ENCODE results near the gene GHDC.
"Not testable (repeated sequence)": the region's sequence is repeated elsewhere in the genome, so short reads cannot be mapped to it uniquely, and the experiment has no call there.

Gene GHDC, protein sequence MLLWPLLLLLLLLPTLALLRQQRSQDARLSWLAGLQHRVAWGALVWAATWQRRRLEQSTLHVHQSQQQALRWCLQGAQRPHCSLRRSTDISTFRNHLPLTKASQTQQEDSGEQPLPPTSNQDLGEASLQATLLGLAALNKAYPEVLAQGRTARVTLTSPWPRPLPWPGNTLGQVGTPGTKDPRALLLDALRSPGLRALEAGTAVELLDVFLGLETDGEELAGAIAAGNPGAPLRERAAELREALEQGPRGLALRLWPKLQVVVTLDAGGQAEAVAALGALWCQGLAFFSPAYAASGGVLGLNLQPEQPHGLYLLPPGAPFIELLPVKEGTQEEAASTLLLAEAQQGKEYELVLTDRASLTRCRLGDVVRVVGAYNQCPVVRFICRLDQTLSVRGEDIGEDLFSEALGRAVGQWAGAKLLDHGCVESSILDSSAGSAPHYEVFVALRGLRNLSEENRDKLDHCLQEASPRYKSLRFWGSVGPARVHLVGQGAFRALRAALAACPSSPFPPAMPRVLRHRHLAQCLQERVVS

DNA sequence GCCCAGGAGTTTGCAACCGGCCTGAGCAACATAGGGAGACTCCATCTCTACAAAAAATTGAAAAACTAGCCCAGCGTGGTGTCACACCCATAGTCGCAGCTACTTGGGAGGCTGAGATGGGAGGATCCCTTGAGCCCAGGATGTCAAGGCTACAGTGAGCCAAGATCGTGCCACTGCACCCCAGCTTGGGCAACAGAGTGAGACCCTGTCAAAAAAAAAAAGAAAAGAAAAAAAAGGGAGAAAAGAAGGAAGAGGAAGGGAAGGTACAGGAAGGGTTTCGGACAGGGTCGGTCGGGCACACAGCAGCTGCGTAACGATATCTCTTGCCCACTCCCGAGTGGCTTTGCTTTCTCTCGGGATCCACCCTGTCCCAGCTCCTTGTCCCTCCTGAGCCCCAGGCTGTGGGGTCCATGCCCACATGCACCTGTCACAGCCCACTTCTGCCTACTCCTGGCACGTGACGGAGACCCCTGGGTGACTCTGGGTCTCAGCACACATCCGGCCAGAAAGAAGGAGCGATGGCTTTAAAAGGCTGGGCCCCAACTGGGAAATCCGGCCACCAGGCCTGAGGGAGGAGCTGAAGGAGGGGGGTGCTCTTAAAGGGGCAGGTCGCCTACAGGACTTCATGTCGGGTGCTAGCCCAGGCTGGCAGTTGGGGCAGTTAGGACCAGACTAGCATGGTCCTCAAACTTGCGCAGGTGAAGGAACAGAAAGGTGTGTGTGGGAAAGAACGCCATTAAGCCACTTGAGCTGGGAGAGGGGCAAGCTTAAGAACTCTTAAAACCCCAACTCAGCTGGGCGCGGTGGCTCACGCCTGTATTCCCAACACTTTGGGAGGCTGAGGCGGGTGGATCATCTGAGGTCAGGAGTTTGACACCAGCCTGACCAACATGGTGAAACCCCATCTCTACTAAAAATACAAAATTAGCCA, at the start of gene GHDC:
TSS of gene GHDC (minus strand) at position 526 of the 931 bp plus-strand sequence. CDS start 913 bp downstream, outside the sequence.
- peak; percentile 65 to 78 for DNase-seq
- H3K27ac Mint-ChIP-seq: peak within 1 kb of the TSS; percentile 94 to 97

DNA sequence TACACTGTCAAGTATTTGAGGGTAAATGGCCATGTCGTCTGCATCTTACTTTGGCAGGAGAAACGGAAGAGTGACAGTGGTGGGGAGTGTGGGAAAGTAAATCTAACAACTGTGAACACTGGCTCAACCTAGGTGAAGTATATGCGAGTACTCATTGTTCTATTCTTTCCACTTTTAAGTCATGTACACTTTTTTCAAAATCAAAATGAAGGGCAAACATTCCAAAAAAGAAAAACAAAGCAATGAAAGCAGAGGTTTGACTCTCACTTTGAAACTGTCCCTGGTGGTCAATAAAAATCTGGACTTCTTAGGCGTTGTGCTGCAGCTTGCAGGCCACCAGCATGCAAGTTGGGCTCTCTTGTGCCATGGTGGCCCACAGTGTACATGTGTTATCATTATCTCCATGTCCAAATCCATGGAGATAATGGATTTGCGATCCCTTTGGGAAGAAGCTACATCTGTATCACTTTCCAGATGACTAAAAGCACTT, 49.2 kb upstream of the GHDC start:
- peaks cover 52% of the 10 kb centered on the region for H3K4me1 Mint-ChIP-seq
- H3K27ac Mint-ChIP-seq: no peak overlapping the region
- H3K27me3 Mint-ChIP-seq: no peaks in the 10 kb centered on the region
- no peak for DNase-seq
- H3K9me3 Mint-ChIP-seq: no peaks in the 10 kb centered on the region
- no peak for ATAC-seq
- no peak overlapping the region for H3K4me3 Mint-ChIP-seq

More for the DNA sequence above, at the start of gene GHDC:
- peak; percentile 97 for ATAC-seq
- H3K4me3 Mint-ChIP-seq: peak within 1 kb of the TSS; percentile 89 to 93
- H3K4me1 Mint-ChIP-seq: peaks cover 29% of the 10 kb centered on the region
- H3K27me3 Mint-ChIP-seq: no peaks in the 10 kb centered on the region
- H3K9me3 Mint-ChIP-seq: no peaks in the 10 kb centered on the region

DNA sequence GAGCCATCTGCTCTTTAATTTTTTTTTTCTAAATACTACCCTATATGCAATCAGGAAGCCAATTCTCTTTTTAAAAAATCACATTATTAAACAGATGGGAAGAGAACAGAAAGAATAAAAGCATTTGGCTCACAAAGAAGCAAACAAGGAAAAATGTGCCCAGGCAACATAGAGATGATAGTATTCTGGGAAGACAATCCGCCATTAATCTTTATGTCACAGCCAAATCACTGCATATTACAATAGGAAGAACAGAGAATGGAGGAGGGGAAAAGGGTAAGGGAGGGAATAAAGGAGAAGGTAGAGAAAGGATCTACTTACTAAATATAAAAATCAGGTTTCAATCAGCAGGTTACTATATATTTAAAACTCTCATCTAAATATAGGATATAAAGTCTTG, 47.6 kb upstream of the GHDC start:
- no peaks in the 10 kb centered on the region for H3K9me3 Mint-ChIP-seq
- H3K27me3 Mint-ChIP-seq: no peaks in the 10 kb centered on the region
- peak overlapping the region in 1 of 2 donors; percentile 48 for H3K27ac Mint-ChIP-seq
- H3K4me1 Mint-ChIP-seq: peaks cover 37% of the 10 kb centered on the region
- H3K4me3 Mint-ChIP-seq: no peak overlapping the region
- ATAC-seq: no peak
- no peak for DNase-seq

DNA sequence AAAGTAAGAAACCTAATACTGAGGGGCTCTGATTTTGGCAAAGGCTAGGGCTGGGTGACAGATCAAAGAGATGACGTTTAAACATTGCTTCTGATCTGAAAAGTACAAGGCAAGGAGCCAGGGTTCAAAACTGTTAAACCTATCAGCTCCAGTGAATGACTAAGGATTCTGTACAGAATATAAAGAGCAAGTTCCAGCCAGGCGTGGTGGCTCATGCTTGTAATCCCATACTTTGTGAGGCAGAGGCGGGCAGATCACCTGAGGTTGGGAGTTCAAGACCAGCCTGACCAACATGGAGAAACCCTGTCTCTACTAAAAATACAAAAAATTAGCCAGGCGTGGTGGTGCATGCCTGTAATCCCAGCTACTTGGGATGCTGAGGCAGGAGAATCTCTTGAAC, 46.6 kb upstream of the GHDC start:
- not testable (repeated sequence) for H3K27ac Mint-ChIP-seq, DNase-seq, H3K27me3 Mint-ChIP-seq, H3K4me3 Mint-ChIP-seq, ATAC-seq, H3K9me3 Mint-ChIP-seq
- H3K4me1 Mint-ChIP-seq: peaks cover 32% of the 10 kb centered on the region

DNA sequence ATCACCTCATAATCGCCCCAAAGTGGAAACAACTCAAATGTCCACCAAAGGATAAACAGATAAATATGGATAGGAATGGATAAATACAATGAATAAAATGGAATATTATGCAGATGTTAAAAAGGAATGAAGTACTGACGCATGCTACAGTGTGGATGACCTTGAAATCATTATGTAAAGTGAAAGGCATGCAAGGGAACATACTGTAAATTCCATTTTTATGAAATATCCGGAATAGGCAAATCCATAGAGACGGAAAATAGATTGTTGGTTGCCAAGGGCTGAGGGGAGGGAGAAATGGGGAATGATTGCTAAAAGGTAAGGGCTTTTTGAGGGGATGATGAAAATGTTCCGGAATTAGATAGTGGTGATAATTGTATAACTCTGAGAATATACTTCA, 45.9 kb upstream of the GHDC start:
- ATAC-seq: no peak
- H3K4me1 Mint-ChIP-seq: peaks cover 36% of the 10 kb centered on the region

DNA sequence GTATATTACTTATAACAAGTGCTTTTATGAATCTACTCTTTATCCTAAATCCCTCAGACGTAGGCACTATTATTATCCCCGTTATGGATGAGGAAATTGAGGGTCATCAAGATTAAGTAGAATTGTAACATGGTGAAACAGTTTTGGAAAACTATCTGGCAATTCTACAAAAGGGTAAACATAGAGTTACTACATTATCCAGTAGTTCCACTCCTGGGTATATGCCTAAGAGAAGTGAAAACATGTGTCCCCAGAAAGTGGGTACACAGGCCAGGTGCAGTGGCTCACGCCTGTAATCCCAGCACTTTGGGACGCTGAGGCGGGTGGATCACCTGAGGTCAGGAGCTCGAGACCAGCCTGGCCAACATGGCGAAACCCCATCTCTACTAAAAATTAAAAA, 45.3 kb upstream of the GHDC start:
- not testable (repeated sequence) for H3K9me3 Mint-ChIP-seq, H3K27me3 Mint-ChIP-seq, H3K4me3 Mint-ChIP-seq, DNase-seq, ATAC-seq
- Mint-ChIP-seq H3K27ac (peak overlapping the region in 1 of 2 donors; percentile 25), H3K4me1 (peaks cover 39% of the 10 kb centered on the region)

More for the DNA sequence above, 45.9 kb upstream of the GHDC start:
- Mint-ChIP-seq H3K9me3 (no peaks in the 10 kb centered on the region), H3K27ac (no peak overlapping the region), H3K4me3 (no peak overlapping the region), H3K27me3 (no peaks in the 10 kb centered on the region)
- no peak for DNase-seq

DNA sequence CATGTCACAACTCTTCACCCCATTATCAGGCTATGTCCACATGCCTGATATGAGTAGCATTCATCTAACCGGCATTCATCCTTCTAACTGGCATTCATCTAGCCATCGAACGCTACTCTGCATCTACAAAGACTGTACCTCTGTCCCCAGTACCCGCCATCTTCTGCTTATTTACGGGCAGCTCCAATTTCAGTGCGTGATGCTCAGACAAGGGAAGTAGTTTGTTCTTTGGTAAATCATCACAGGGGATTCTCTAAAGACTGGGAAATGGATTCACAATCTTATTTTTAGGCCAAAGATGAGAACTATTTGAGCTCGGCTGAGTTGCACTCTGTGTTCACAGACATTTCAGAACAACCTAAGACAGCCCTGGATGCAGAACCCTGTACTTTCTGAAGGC, 42.5 kb upstream of the GHDC start:
- Mint-ChIP-seq H3K27ac (no peak overlapping the region), H3K9me3 (no peaks in the 10 kb centered on the region), H3K4me1 (peaks cover 38% of the 10 kb centered on the region), H3K27me3 (no peaks in the 10 kb centered on the region), H3K4me3 (no peak overlapping the region)
- DNase-seq (no peak), ATAC-seq (no peak)

DNA sequence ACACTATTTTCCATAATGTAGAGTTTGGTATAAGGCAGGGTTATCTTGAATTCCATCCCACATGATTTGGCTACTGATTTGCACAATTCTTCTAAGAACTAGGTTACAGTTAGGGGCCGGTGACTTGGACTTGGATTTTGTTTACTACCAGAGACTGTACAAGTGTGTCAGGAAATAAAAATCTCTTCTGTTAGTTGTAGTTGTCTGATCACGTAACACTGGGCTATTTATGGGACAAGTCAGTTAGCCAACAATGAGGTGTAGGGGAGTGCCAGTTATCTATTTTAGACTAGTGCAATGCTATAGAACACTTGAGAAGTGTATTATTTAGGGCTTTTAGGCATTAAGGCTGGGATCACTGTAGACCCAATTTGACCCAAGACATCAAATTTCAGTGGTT, 39.7 kb upstream of the GHDC start:
- peaks cover 25% of the 10 kb centered on the region for H3K4me1 Mint-ChIP-seq
- H3K27ac Mint-ChIP-seq: no peak overlapping the region
- ATAC-seq: no peak
- DNase-seq: no peak
- no peaks in the 10 kb centered on the region for H3K9me3 Mint-ChIP-seq
- H3K27me3 Mint-ChIP-seq: no peaks in the 10 kb centered on the region
- no peak overlapping the region for H3K4me3 Mint-ChIP-seq

DNA sequence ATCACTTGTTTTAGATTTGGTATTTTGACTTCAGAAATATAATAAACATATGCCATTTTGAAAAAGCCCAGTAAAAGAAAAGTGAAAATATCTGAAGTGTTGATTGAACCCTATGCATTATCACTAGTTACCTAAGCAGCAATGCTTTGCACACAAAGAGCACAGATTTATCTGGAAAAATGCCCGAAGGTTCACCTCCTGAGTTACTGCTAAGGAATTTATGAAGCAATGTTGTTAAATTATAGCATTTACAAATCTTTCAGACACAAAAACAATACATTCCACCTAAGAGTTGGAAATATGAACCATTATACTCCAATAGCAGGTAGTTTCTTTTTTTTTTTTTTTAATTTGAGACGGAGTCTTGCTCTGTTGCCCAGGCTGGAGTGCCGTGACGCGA, 38.9 kb upstream of the GHDC start:
- H3K27me3 Mint-ChIP-seq: no peaks in the 10 kb centered on the region
- H3K27ac Mint-ChIP-seq: no peak overlapping the region
- peaks cover 30% of the 10 kb centered on the region for H3K4me1 Mint-ChIP-seq
- no peak for DNase-seq
- no peak overlapping the region for H3K4me3 Mint-ChIP-seq
- no peaks in the 10 kb centered on the region for H3K9me3 Mint-ChIP-seq
- no peak for ATAC-seq

DNA sequence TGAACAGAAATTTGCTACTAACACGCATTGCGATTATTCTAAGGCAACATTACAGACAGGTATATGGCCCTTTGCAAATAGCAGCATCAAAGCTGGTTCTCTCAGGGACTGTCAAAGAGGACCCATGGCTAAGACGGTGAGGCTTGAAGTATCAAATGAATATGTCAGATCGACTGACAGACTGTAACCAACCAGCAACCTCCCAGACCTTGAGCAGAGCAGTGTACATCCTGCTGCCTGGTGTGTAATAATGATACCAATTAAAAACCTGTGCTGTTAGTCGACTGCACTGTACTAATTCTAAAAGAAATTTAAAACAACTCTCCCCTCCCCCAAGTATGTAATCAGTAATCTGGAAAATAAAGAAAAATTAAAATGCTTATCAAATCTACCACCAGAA, 35.9 kb upstream of the GHDC start:
- no peaks in the 10 kb centered on the region for H3K27me3 Mint-ChIP-seq
- DNase-seq: no peak
- no peak overlapping the region for H3K4me3 Mint-ChIP-seq
- no peaks in the 10 kb centered on the region for H3K9me3 Mint-ChIP-seq
- H3K27ac Mint-ChIP-seq: no peak overlapping the region
- peak; percentile 59 for ATAC-seq
- peaks cover 29% of the 10 kb centered on the region for H3K4me1 Mint-ChIP-seq

DNA sequence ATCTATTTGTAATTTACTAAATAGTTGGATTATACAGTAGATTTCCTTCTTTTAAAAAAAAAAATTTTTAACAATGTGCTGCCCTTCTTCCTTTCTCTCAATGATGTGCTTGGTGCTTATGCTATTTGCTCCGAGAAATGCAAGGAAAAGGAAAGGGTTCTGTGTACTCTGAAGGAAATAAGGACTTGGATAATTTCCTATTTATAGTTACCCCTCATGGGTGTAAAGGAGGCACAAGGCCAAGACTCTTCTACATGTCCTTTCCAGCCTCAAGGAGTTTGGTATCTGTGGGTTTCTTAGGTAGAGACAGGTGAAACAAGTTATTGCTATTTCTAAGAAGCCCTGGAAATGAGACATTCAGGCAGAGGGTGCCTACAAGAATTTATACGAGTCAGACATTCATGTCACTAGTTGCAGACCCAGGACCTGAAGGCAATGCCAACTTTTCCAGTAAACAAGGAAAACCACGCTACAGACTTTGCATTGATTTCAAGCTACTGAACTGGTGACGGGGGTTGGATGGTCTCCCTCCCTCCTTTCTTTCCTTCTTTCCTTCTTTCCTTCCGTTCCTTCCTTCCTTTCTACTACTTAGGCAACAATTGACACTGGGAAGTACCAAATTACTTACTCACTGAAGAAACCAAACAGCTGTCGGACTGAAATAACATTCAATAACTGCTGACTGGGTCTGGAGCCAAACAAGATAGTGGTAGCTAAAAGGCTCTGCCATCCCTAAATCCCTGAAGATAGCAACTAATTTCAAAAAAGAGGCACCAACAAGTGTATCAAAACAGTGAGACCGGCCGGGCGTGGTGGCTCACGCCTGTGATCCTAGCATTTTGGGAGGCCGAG, 33.8 kb upstream of the GHDC start:
- no peak for ATAC-seq
- no peak overlapping the region for H3K27ac Mint-ChIP-seq
- H3K9me3 Mint-ChIP-seq: no peaks in the 10 kb centered on the region
- H3K27me3 Mint-ChIP-seq: no peaks in the 10 kb centered on the region
- H3K4me3 Mint-ChIP-seq: no peak overlapping the region
- H3K4me1 Mint-ChIP-seq: peaks cover 16% of the 10 kb centered on the region
- DNase-seq: no peak

DNA sequence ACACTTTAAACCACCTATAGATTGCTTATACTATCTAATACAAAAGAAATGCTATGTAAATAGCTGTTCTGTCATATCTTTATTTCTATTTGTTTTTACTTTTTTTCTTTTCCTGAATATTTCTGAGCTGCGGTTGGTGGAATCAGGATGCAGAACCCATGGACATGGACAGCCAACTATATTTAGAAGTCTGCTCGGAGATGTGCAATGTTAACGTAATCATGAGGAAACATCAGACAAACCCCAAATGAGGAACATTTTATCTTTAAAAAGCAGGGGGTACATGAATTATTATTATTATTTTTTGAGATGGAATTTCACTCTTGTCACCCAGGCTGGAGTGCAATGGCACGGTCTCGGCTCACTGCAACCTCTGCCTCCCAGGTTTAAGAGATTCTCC, 31.4 kb upstream of the GHDC start:
- H3K27ac Mint-ChIP-seq: no peak overlapping the region
- no peak overlapping the region for H3K4me3 Mint-ChIP-seq
- H3K4me1 Mint-ChIP-seq: peaks cover 21% of the 10 kb centered on the region
- H3K27me3 Mint-ChIP-seq: no peaks in the 10 kb centered on the region
- H3K9me3 Mint-ChIP-seq: no peaks in the 10 kb centered on the region
- ATAC-seq: no peak
- no peak for DNase-seq

DNA sequence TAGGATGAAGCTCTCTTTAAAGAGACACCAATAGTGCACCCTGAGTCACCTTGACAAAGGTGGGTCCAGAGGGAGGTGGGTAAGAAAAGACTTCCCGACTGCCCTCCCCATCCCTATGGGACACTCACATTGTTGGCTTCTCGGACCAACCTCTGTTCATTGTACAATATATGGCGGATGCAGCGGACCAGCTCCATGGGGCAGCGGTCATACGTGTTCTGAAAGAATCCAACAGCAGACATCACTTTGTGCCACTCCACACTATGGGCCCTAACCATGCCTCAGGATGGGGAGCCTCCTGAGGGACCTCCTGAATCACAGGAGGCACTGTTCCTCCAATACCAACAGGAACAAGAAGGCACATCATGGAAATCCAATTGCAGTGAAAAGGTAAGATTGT, 30.4 kb upstream of the GHDC start:
- no peak overlapping the region for H3K4me3 Mint-ChIP-seq
- peaks cover 14% of the 10 kb centered on the region for H3K4me1 Mint-ChIP-seq
- no peaks in the 10 kb centered on the region for H3K9me3 Mint-ChIP-seq
- H3K27me3 Mint-ChIP-seq: no peaks in the 10 kb centered on the region
- DNase-seq: no peak
- H3K27ac Mint-ChIP-seq: peak overlapping the region in 1 of 2 donors; percentile 74
- ATAC-seq: no peak

DNA sequence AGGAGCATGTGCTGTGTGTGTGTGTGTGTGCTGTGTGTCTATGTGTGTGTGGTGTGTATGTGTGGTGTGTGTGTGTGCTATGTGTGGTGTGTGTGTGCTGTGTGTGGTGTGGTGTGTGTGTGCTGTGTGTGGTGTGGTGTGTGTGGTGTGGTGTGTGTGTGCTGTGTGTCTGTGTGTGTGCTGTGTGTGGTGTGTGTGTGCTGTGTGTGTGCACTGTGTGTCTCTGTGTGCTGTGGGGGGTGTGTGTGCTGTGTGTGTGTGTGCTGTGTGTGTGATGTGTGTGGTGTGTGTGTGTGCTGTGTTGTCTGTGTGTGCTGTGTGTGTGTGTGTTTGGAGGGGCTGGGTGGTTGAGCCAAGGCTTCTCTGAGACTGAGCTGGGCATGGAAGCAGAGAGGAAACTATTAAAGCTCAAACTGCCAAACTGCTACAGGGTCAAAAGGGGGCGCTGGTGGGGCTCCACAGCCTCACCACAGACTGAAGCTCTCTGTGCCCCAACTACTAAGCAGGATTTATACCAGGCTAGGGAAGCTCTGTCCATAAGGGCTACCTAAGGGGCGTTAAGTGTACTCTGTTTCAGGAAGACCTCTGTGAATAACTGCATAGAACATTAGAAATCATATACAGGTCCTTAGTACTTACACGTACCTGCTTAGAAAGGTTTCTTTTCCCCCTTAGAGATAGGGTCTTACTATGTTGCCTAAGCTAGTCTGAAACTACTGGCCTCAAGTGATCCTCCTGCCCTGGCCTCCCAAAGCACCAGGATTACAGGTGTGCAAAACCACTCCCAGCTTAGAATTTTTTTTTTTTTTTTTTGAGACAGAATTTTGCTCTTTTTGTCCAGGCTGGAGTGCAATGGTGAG, 27.8 kb upstream of the GHDC start:
- Mint-ChIP-seq H3K27me3 (no peaks in the 10 kb centered on the region), H3K9me3 (no peaks in the 10 kb centered on the region), H3K27ac (peak overlapping the region; percentile 34 to 68), H3K4me3 (no peak overlapping the region), H3K4me1 (peaks cover 6% of the 10 kb centered on the region)
- DNase-seq: peak; percentile 42 to 53
- ATAC-seq: peak; percentile 89
